C4-2B (cell line): Measurements from ENCODE around the gene FHIP2A.

Source experiments
- CTCF ChIP-seq: fragments of 450-650 bp; conservative IDR thresholded peaks from 2 replicates; pipeline ENCODE4 v1.5.1; 2017; ENCODE audit warnings: mild to moderate bottlenecking
- ZFX ChIP-seq: fragments of 450-650 bp; IDR thresholded peaks from 2 replicates; pipeline ENCODE4 v1.6.1; 2017

GRCh38 chr10:114824391-114824790, 2.8 kb downstream of the FHIP2A start:
- TF ChIP-seq CTCF (no peak), ZFX (no peak)
